ENCODE data around the gene SPATA33. TPM values are rescaled to one million over a fixed set of nuclear protein-coding genes. Genes with fewer than 3 reads are reported as not detected.

SPATA33 gene
- total and polyA plus RNA-seq, 8 donors = 9.9 to 15.7 (median 13.3) TPM

DNA sequence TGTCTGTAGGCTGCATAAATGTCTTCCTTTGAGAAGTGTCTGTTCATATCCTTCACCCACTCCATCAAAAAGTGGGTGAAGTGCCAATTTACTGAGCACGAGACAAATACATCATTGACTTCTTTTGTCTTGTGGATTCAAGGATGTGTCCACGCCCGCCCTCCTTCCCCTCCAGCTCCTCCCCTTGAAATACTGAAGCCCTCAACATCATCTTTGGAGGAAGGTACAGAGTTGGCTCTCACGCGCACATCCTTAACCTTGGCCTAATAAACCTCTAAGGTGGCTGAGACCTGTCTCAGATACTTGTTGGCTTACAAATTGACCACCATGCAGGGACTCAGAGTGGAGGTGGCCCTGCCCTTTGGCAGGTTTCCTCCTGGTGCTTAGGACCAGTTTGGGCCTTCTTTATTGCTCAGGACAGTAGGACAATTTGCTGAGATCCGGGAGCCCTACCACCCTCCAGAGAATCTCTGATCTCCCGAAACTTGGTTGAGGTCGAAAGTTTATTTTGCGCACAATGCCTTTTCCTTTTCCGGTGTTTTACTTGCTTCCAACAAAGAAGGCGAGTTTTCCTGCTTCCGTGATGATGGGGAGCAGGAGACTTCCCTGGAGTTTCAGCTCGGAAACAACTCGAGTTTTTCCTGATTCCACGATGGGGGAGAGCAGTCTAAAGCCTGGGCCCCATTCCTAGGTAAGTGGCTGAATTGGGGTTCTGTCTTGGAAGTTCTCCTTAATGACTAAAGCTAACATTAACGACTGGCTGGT lies 14.7 kb downstream of the SPATA33 start:
- no peaks in the 10 kb centered on the region for H3K27me3 ChIP-seq
- H3K4me3 ChIP-seq = no peak overlapping the region
- peak overlapping the region; percentile 19 to 70 for H3K27ac ChIP-seq
- intact Hi-C loops (cut with DNase I) = no loop called here
- no peaks in the 10 kb centered on the region for H3K36me3 ChIP-seq
- peaks cover 6 to 8% of the 10 kb centered on the region in 2 donors for H3K4me1 ChIP-seq
- TF ChIP-seq, protein P1, sequence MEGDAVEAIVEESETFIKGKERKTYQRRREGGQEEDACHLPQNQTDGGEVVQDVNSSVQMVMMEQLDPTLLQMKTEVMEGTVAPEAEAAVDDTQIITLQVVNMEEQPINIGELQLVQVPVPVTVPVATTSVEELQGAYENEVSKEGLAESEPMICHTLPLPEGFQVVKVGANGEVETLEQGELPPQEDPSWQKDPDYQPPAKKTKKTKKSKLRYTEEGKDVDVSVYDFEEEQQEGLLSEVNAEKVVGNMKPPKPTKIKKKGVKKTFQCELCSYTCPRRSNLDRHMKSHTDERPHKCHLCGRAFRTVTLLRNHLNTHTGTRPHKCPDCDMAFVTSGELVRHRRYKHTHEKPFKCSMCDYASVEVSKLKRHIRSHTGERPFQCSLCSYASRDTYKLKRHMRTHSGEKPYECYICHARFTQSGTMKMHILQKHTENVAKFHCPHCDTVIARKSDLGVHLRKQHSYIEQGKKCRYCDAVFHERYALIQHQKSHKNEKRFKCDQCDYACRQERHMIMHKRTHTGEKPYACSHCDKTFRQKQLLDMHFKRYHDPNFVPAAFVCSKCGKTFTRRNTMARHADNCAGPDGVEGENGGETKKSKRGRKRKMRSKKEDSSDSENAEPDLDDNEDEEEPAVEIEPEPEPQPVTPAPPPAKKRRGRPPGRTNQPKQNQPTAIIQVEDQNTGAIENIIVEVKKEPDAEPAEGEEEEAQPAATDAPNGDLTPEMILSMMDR (IDR thresholded peaks at IDR 0.05) = no peak
- no peak for ATAC-seq
- H3K9me3 ChIP-seq = peaks cover 0 to under 1% of the 10 kb centered on the region in 2 donors
- DNase-seq = no peak

DNA sequence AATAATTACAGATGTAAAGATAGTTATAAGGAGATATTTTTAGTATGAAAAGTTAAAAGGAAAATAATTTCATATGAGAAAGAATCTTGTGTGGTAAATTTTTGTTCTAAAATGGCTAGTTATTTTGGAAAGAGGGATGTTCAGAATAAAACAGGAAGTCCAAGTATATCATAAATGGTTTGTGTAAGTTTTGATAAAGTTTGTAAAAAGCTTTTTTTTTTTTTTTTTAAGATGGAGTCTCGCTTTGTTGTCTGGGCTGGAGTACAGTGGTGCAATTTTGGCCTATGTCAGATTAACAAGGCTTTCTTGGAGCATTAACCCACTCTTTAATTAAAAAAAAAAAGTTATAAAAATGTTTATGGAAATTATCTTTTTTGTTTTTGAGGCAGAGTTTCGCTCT lies 20.6 kb downstream of the SPATA33 start:
- H3K4me3 ChIP-seq = no peak overlapping the region
- no peaks in the 10 kb centered on the region for H3K36me3 ChIP-seq
- no peak for ATAC-seq
- peaks cover 0 to 13% of the 10 kb centered on the region in 2 donors for H3K9me3 ChIP-seq
- DNase-seq = no peak
- TF ChIP-seq, protein P1 (IDR thresholded peaks at IDR 0.05) = no peak
- intact Hi-C loops (cut with DNase I) = no loop called here
- no peak overlapping the region for H3K27ac ChIP-seq
- no peaks in the 10 kb centered on the region for H3K4me1 ChIP-seq
- no peaks in the 10 kb centered on the region for H3K27me3 ChIP-seq

DNA sequence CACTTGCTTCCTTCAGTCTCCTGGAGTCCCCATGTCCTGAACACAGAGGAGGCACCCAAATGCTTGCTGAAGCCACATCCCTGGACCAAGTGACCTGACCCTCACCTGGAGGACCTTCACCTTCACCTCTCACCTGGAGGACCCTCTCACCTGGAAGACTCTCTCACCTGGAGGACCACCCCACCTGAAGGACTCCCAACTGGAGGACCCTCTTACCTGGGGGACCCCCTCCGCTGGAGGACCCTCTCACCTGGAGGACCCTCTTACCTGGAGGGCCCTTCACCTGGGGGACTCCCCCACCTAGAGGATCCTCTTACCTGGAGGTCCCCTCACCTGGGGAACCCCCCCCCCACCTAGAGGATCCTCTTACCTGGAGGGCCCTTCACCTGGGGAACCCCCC lies 28.3 kb downstream of the SPATA33 start:
- H3K36me3 ChIP-seq = peaks cover 0 to 17% of the 10 kb centered on the region in 2 donors
- no peak overlapping the region for H3K27ac ChIP-seq
- intact Hi-C loops (cut with DNase I) = loop anchor here in 1 of 2 donors (10.0 kb wide), 1 partner anchor 59 kb away; no protein-coding TSS in a partner anchor
- no peak overlapping the region for H3K4me3 ChIP-seq
- TF ChIP-seq, protein P1 (IDR thresholded peaks at IDR 0.05) = no peak
- no peak for ATAC-seq
- DNase-seq = peak in 1 of 4 donors; percentile 32
- no peaks in the 10 kb centered on the region for H3K27me3 ChIP-seq
- H3K9me3 ChIP-seq = no peaks in the 10 kb centered on the region
- peaks cover 8 to 13% of the 10 kb centered on the region in 2 donors for H3K4me1 ChIP-seq

DNA sequence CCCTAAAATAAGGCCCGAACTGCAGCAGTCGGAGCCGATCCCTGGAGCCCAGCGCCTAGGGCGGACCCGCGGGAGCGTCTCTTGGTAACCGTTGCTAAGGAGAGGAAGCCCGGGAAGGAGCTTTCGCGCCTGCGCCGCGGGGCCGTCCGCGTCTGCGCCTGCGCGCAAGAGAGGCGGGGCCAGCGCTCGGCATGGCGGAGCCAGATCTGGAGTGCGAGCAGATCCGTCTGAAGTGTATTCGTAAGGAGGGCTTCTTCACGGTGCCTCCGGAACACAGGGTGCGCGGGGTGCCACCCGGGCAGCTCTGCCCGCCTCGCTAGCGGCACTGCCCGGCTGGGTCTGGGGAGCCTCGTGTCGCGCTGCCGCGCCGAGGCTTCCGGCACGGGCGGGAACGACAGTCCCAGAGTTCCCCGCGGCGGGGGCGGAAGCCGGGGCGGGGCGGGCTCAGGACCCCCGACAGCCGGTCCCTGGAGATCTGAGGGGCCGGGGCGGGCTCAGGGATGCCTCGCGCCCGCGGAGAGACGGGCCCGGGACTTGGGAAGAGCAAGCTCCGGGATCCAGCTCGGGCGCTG lies 29.0 kb downstream of the SPATA33 start, which contains the start of gene CDK10:
CDK10 (plus strand) TSS at position 170 of the 572 bp plus-strand sequence; CDS start at position 192, 22 bp downstream.
- peaks cover 0 to 24% of the 10 kb centered on the region in 2 donors for H3K36me3 ChIP-seq
- ATAC-seq = peak; percentile 92
- intact Hi-C loops (cut with DNase I) = loop anchor here in 1 of 2 donors (10.0 kb wide), 1 partner anchor 58 kb away; no protein-coding TSS in a partner anchor
- peaks cover 8 to 13% of the 10 kb centered on the region in 2 donors for H3K4me1 ChIP-seq
- peak within 1 kb of the TSS; percentile 80 to 82 for H3K27ac ChIP-seq
- no peaks in the 10 kb centered on the region for H3K27me3 ChIP-seq
- TF ChIP-seq, protein P1 (IDR thresholded peaks at IDR 0.05) = no peak
- peak; percentile 89 to 97 (median 95) for DNase-seq
- peak within 1 kb of the TSS; percentile 71 to 97 for H3K4me3 ChIP-seq
- H3K9me3 ChIP-seq = no peaks in the 10 kb centered on the region

All from left lung (tissue), 10 donors.